Pancreas (tissue), 10 donors: Measurements from ENCODE around the gene SERPINE1. TPM values are rescaled to one million over a fixed set of nuclear protein-coding genes. Genes with fewer than 3 reads are reported as not detected.
"Not testable (repeated sequence)": the region's sequence is repeated elsewhere in the genome, so short reads cannot be mapped to it uniquely, and the experiment has no call there.

ENCODE experiments used
- ATAC-seq, 4 donors: fragments of 200-7000 bp; cut with Tn5 transposase; one replicate each; pipeline versions ENCODE4 v1.8.0 to v1.9.1; 2020; ENCODE audit warnings: mild to moderate bottlenecking in 4 of 4, moderate library complexity in 4 of 4
- DNase-seq, 6 donors: peaks; one replicate each; pipeline ENCODE4 v3.0.0-alpha.2; 2020
- FAIRE-seq: peaks from 2 replicates; lab custom pipeline; 2012; peaks lifted over from hg19 to GRCh38; lab: Jason Lieb, UNC
- H3K27ac ChIP-seq, 4 donors: fragments of 200-600 bp; sonication (generic); 1 replicate in 3 of 4; 2 replicates in 1 of 4; pipeline versions ENCODE4 v1.5.0 to v1.8.0; 2020
- H3K27me3 ChIP-seq, 4 donors: fragments of 200-600 bp; one replicate each; pipeline ENCODE4 v1.8.0; 2021
- H3K36me3 ChIP-seq, 3 donors: fragments of 200-600 bp; sonication (generic) in 1 of 3; one replicate each; pipeline versions ENCODE4 v1.5.0 to v1.8.0; 2020 to 2021
- H3K4me1 ChIP-seq, 3 donors: fragments of 200-600 bp; one replicate each; pipeline ENCODE4 v1.8.0; 2021
- H3K4me3 ChIP-seq, 4 donors: fragments of 200-600 bp; sonication (generic) in 2 of 4; one replicate each; pipeline versions ENCODE4 v1.5.0 to v1.8.0; 2020 to 2021
- H3K9me3 ChIP-seq, 4 donors: fragments of 200-600 bp; one replicate each; pipeline ENCODE4 v1.8.0; 2021
- WGBS, 2 donors: extraction: QIAGEN DNeasy Blood & Tissue Kit; methylation state at CpG; one replicate each; pipeline ENCODE4 v1.1.7; 2013; 5-methylcytosine and 5-hydroxymethylcytosine counted together
- intact Hi-C, 3 donors: fragments of 100-400 bp; cut with DNase I; formaldehyde crosslinking; loops; one replicate each; pipeline versions ENCODE4 v1.11.1 to v1.14.2; 2022
- polyA plus RNA-seq, 2 donors: library from polyadenylated mRNA; stranded (reverse); fragments of 200-250 nt; gene quantifications; one replicate each; pipeline ENCODE4 v1.2.3, GENCODE V29; 2013
- total RNA-seq, 6 donors: library from RNA; stranded (reverse); fragmentation: NEBNext Ultra II Directional in 4 of 6; extraction: Animal tissue kit (Norgen Biotek cat#: 25700) in 4 of 6; gene quantifications; one replicate each; pipeline versions ENCODE4 v1.2.1 to v1.2.4, GENCODE V29; 2021 to 2023
- TF ChIP-seq, protein P1 (sequence below), 4 donors: fragments of 200-600 bp; sonication (generic) in 3 of 4; IDR thresholded peaks; one replicate each; pipeline versions ENCODE4 v1.5.0 to v1.8.0; 2021; ENCODE audit warnings: antibody characterized with exemption in 4 of 4
- donor health status: healthy with polysubstance abuse.
- donor health status: DM: no; HTN: no; CAD: no; lungs with moderate emphysema.
- donor health status: DM: no; HTN: no; CAD: no.
- donor health status: control.
- donor health status: control.
- donor health status: Bipolar disorder and iron deficiency.
- donor health status: DM: yes; HTN: yes; CAD: no.
- donor health status: DM: no; HTN: no; CAD: no.
- donor health status: DM: no; HTN: no; CAD: no.
- donor health status: DM: yes; HTN: yes; CAD: no.

Gene SERPINE1
- total and polyA plus RNA-seq, 8 donors = 0.98 to 14.5 (median 3.7) TPM

DNA sequence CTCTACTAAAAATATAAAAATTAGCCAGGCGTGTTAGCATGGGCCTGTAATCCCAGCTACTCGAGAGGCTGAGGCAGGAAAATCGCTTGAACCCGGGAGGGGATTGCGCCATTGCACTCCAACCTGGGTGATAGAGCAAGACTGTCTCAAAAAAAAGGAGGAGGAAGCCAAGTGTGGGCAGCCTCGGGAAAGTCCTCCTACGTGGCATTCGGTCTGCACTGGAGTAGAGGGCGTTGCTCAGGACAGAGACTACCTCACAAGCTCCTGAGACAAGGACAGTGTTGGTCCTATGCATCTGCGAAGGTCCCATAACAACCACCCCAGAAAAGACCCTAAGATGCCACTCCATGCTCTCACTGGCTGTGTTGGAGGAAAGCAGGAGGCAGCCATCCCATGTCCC is 10.0 kb upstream of the SERPINE1 start:
- DNase-seq (no peak), FAIRE-seq (no peak), ATAC-seq (no peak)
- no peaks in the 10 kb centered on the region for H3K4me1 ChIP-seq
- H3K4me3 ChIP-seq = no peak overlapping the region
- no peak overlapping the region for H3K27ac ChIP-seq
- TF ChIP-seq, protein P1, sequence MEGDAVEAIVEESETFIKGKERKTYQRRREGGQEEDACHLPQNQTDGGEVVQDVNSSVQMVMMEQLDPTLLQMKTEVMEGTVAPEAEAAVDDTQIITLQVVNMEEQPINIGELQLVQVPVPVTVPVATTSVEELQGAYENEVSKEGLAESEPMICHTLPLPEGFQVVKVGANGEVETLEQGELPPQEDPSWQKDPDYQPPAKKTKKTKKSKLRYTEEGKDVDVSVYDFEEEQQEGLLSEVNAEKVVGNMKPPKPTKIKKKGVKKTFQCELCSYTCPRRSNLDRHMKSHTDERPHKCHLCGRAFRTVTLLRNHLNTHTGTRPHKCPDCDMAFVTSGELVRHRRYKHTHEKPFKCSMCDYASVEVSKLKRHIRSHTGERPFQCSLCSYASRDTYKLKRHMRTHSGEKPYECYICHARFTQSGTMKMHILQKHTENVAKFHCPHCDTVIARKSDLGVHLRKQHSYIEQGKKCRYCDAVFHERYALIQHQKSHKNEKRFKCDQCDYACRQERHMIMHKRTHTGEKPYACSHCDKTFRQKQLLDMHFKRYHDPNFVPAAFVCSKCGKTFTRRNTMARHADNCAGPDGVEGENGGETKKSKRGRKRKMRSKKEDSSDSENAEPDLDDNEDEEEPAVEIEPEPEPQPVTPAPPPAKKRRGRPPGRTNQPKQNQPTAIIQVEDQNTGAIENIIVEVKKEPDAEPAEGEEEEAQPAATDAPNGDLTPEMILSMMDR (IDR thresholded peaks at IDR 0.05) = no peak
- no peaks in the 10 kb centered on the region for H3K9me3 ChIP-seq
- 73 to 84% methylated on average over 10 of the region's 10 CpGs for WGBS, 2 donors
- intact Hi-C loops = no loop called here
- H3K36me3 ChIP-seq = no peaks in the 10 kb centered on the region
- no peaks in the 10 kb centered on the region for H3K27me3 ChIP-seq

DNA sequence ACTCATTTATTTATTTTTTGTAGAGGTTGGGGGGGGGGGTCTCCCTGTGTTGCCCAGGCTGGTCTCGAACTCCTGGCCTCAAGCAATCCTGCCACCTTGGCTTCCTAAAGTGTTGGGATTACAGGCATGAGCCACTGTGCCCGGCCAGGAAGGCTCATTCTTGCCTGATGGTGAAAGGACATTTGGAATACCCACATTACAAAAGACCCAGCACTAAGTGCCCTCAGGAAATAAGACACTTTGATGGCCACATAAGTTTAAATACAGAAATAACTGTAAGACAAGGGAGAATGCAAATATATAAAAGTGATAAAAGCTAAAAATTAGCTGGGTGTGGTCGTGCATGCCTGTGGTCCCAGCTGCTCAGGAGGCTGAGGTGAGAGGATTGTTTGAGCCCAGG is 8.0 kb upstream of the SERPINE1 start:
- H3K27ac ChIP-seq = no peak overlapping the region
- no peak for DNase-seq
- no peaks in the 10 kb centered on the region for H3K9me3 ChIP-seq
- no peak for FAIRE-seq
- TF ChIP-seq, protein P1 (IDR thresholded peaks at IDR 0.05) = no peak
- ATAC-seq = no peak
- H3K27me3 ChIP-seq = no peaks in the 10 kb centered on the region
- 57 to 65% methylated on average over 3 of the region's 3 CpGs for WGBS, 2 donors
- no peaks in the 10 kb centered on the region for H3K36me3 ChIP-seq
- intact Hi-C loops = no loop called here
- no peaks in the 10 kb centered on the region for H3K4me1 ChIP-seq
- H3K4me3 ChIP-seq = no peak overlapping the region

DNA sequence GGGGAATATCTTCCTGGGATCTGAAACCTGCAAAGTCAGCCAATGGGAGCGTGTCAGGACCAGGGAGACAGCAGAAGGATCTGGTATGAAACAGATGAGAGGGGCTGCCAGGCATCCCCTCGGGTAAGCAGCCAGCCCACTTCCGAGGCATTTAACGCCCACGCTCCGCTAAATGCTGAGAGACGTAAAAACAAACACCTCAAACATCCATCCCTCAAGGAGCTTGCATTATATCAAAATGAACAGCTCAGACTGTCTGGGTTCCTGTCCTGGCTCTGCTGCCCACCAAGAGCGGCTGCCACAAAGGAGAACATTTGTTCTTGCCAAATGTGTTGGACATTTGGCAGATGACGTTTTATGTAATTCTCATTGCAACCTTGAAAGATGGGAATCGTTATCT is 7.0 kb upstream of the SERPINE1 start:
- Histone ChIP-seq H3K9me3 (no peaks in the 10 kb centered on the region), H3K27ac (no peak overlapping the region), H3K4me3 (no peak overlapping the region), H3K27me3 (no peaks in the 10 kb centered on the region), H3K36me3 (no peaks in the 10 kb centered on the region), H3K4me1 (no peaks in the 10 kb centered on the region)
- WGBS, 2 donors = 36 to 54% methylated on average over 10 of the region's 10 CpGs
- no peak for FAIRE-seq
- TF ChIP-seq, protein P1 (IDR thresholded peaks at IDR 0.05) = no peak
- intact Hi-C loops = no loop called here
- no peak for ATAC-seq
- no peak for DNase-seq

DNA sequence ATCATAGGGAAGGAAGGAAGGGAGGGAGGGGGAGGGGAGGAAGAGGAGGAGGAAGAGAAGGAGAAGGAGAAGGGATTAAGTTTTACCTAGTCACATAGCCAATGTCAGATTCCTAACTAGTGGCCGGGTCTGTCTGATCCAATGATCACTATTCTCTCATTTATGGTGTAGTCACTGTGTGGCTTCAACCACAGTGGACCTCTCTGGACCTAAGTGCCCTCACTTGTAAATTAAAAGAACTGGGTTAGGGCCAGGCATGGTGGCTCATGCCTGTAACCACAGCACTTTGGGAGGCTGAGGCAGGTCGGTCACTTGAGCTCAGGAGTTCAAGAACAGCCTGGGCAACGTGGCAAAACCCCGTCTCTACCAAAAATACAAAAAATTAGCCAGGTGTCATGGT is 6.6 kb upstream of the SERPINE1 start:
- ATAC-seq (no peak), DNase-seq (no peak), FAIRE-seq (no peak)
- TF ChIP-seq, protein P1 (IDR thresholded peaks at IDR 0.05) = no peak
- H3K4me3 ChIP-seq = no peak overlapping the region
- no peaks in the 10 kb centered on the region for H3K27me3 ChIP-seq
- 63 to 74% methylated on average over 4 of the region's 4 CpGs for WGBS, 2 donors
- H3K36me3 ChIP-seq = no peaks in the 10 kb centered on the region
- no peak overlapping the region for H3K27ac ChIP-seq
- intact Hi-C loops = no loop called here
- H3K4me1 ChIP-seq = no peaks in the 10 kb centered on the region
- H3K9me3 ChIP-seq = no peaks in the 10 kb centered on the region

DNA sequence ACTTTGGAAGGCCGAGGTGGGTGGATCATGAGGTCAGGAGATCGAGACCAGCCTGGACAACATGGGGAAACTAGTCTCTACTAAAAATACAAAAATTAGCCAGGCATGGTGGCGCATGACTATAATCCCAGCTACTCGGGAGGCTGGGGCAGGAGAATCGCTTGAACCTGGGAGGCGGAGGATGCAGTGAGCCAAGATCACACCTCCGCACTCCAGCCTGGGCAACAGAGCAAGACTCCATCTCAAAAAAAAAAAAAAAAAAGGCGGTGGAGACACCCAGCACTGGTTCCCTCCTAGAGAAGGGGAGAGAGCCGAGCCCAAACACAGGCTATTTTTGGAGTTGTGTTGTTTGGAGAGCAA is 5.3 kb upstream of the SERPINE1 start:
- FAIRE-seq, H3K4me1 ChIP-seq, H3K27ac ChIP-seq, H3K36me3 ChIP-seq, ATAC-seq, H3K27me3 ChIP-seq, H3K9me3 ChIP-seq, intact Hi-C loops, DNase-seq, H3K4me3 ChIP-seq: not testable (repeated sequence)
- 56 to 77% methylated on average over 8 to 9 of the region's 9 CpGs for WGBS, 2 donors
